K562 (cell line): ENCODE results near the gene IGSF21. TPM values are rescaled to one million over a fixed set of nuclear protein-coding genes. Genes with fewer than 3 reads are reported as not detected.

Experiments used
- ATAC-seq: fragments of 200-7000 bp; cut with Tn5 transposase; 3 replicates; pipeline ENCODE4 v1.9.1; 2020; ENCODE audit warnings: moderate library complexity
- BruUV-seq: library from RNA; stranded (reverse); fragments of 400-500 nt; replicated peaks from 2 replicates; lab custom pipeline; 2021; lab: Mats Ljungman, UMichigan
- CTCF ChIA-PET: fragments of 300-600 bp; formaldehyde crosslinking; extraction: SDS; loops from one replicate; lab custom pipeline; 2021; ENCODE audit warnings: low intra/inter-chr PET ratio; lab: Yijun Ruan, JAX
- POLR2A ChIA-PET: fragments of 300-600, 350-650 bp; sonication (Branson Sonifier 250); formaldehyde crosslinking; extraction: SDS; loops from one replicate; lab custom pipeline; 2021; ENCODE audit warnings: antibody characterized with exemption, inconsistent platforms; lab: Yijun Ruan, JAX
- DNase-seq, 4 experiments: peaks; one replicate each; pipeline versions ENCODE4 v3.0.0 to v3.0.0-alpha.2; 2011 to 2018; ENCODE audit warnings: low spot score in 3 of 4, mixed read lengths in 3 of 4; ENCODE audit errors: extremely low read depth in 1 of 4
- FAIRE-seq: peaks from 2 replicates; lab custom pipeline; 2011; peaks lifted over from hg19 to GRCh38; lab: Jason Lieb, UNC
- H2AFZ ChIP-seq: 2 replicates; pipeline ENCODE4 v1.6.0; 2011; ENCODE audit warnings: low read depth, low read length, control low read depth, inconsistent platforms
- H3K27ac ChIP-seq: fragments of 200-600 bp; 3 replicates; pipeline ENCODE4 v1.8.0; 2011; ENCODE audit warnings: low read depth, mild to moderate bottlenecking, control low read depth, inconsistent platforms, low read length, moderate library complexity, mixed read lengths; ENCODE audit errors: extremely low read depth
- H3K27me3 ChIP-seq, 2 experiments: fragments of 300-600 bp in 1 of 2; 2 replicates in 1 of 2; 3 replicates in 1 of 2; pipeline versions ENCODE4 v1.6.0 to v1.8.0; 2011; ENCODE audit warnings: inconsistent platforms in 2 of 2, low read length in 2 of 2, mild to moderate bottlenecking in 1 of 2, mixed read lengths in 1 of 2, moderate library complexity in 1 of 2; ENCODE audit not compliant: control insufficient read depth in 2 of 2, insufficient read depth in 2 of 2
- H3K36me3 ChIP-seq: fragments of 300-600 bp; 3 replicates; pipeline ENCODE4 v1.8.0; 2011; ENCODE audit warnings: mild to moderate bottlenecking, low read length, inconsistent platforms; ENCODE audit not compliant: control insufficient read depth, insufficient read depth
- H3K4me1 ChIP-seq, 2 experiments: fragments of 200-600 bp in 1 of 2; replicated peaks in 1 of 2; 2 replicates in 1 of 2; 3 replicates in 1 of 2; pipeline versions ENCODE4 v1.5.1 to v1.8.0; 2011; ENCODE audit warnings: inconsistent platforms in 2 of 2, low read length in 2 of 2, mild to moderate bottlenecking in 1 of 2, mixed read lengths in 1 of 2, moderate library complexity in 1 of 2; ENCODE audit not compliant: control insufficient read depth in 2 of 2, insufficient read depth in 2 of 2
- H3K4me2 ChIP-seq: 2 replicates; pipeline ENCODE4 v1.6.1; 2011; ENCODE audit warnings: low read length, control low read depth, inconsistent platforms, mixed read lengths; ENCODE audit not compliant: insufficient read depth
- H3K4me3 ChIP-seq: fragments of 200-600 bp; sonication (generic), shearing (Covaris generic); 2 replicates; pipeline ENCODE4 v1.5.1; 2016; ENCODE audit warnings: control low read depth, inconsistent platforms
- H3K79me2 ChIP-seq: fragments of 200-600 bp; 3 replicates; pipeline ENCODE4 v1.8.0; 2011; ENCODE audit warnings: low read length, inconsistent platforms; ENCODE audit not compliant: control insufficient read depth, insufficient read depth
- H3K9ac ChIP-seq, 2 experiments: 2 replicates each; pipeline versions ENCODE4 v1.6.0 to v1.6.1; 2011; ENCODE audit warnings: low read depth in 2 of 2, low read length in 2 of 2, control low read depth in 1 of 2, inconsistent platforms in 1 of 2, mild to moderate bottlenecking in 1 of 2, mixed read lengths in 1 of 2; ENCODE audit not compliant: insufficient read depth in 1 of 2
- H3K9me1 ChIP-seq: one replicate; pipeline ENCODE4 v1.6.0; 2011; ENCODE audit warnings: inconsistent platforms, mild to moderate bottlenecking, low read length, moderate library complexity; ENCODE audit not compliant: control insufficient read depth, insufficient read depth
- H3K9me3 ChIP-seq: replicated peaks from 2 replicates; pipeline ENCODE4 v1.5.1; 2011; ENCODE audit warnings: low read depth, low read length, inconsistent platforms; ENCODE audit not compliant: control insufficient read depth, insufficient read depth
- H4K20me1 ChIP-seq: replicated peaks from 2 replicates; pipeline ENCODE4 v1.6.1; 2011; ENCODE audit warnings: low read length, inconsistent platforms, mixed read lengths; ENCODE audit not compliant: control insufficient read depth, insufficient read depth
- DMBX1 ChIP-seq: fragments of 250-450 bp; sonication (Bioruptor Pico); IDR thresholded peaks from 2 replicates; pipeline ENCODE4 v1.8.0; 2022; ENCODE audit warnings: inconsistent platforms, mild to moderate bottlenecking, moderate library complexity, borderline replicate concordance
- E4F1 ChIP-seq: fragments of 250-450 bp; sonication (Bioruptor Pico); IDR thresholded peaks from 2 replicates; pipeline ENCODE4 v1.5.0; 2021; ENCODE audit warnings: mild to moderate bottlenecking, borderline replicate concordance
- ETV5 ChIP-seq: sonication (generic); formaldehyde crosslinking; IDR thresholded peaks from 2 replicates; pipeline ENCODE4 v1.4.0; 2020; ENCODE audit warnings: low read depth, mild to moderate bottlenecking, missing genetic modification reagents
- FOXA1 ChIP-seq: fragments of 450-650 bp; IDR thresholded peaks from 2 replicates; pipeline ENCODE4 v1.6.1; 2016; ENCODE audit warnings: mild to moderate bottlenecking, borderline replicate concordance
- JUNB ChIP-seq: fragments of 450-650 bp; formaldehyde crosslinking; conservative IDR thresholded peaks from 2 replicates; pipeline ENCODE4 v1.4.0; 2020; ENCODE audit warnings: mild to moderate bottlenecking
- MTA2 ChIP-seq: fragments of 450-650 bp; IDR thresholded peaks from 2 replicates; pipeline ENCODE4 v1.6.1; 2016; ENCODE audit warnings: low read depth
- NFE2 ChIP-seq: IDR thresholded peaks from 2 replicates; pipeline ENCODE4 v1.6.1; 2014; ENCODE audit warnings: antibody characterized with exemption, low read depth
- NR2C1 ChIP-seq, 2 experiments: fragments of 450-650 bp; IDR thresholded peaks; 2 replicates each; pipeline ENCODE4 v1.6.1; 2017; ENCODE audit warnings: mild to moderate bottlenecking in 2 of 2, antibody characterized with exemption in 1 of 2, inconsistent platforms in 1 of 2, missing compliant biosample characterization in 1 of 2, missing genetic modification characterization in 1 of 2
- PKNOX1 ChIP-seq: fragments of 450-650 bp; IDR thresholded peaks from 2 replicates; pipeline ENCODE4 v1.6.1; 2016
- TEAD1 ChIP-seq, 2 experiments: fragments of 450-650 bp in 1 of 2; sonication (generic) in 1 of 2; formaldehyde crosslinking; IDR thresholded peaks; 2 replicates each; pipeline versions ENCODE4 v1.4.0 to v1.8.0; 2020 to 2022; ENCODE audit warnings: mild to moderate bottlenecking in 2 of 2, missing genetic modification reagents in 1 of 2
- ZKSCAN8 ChIP-seq: fragments of 200-800 bp; sonication (Bioruptor generic); IDR thresholded peaks from 2 replicates; pipeline ENCODE4 v1.6.1; 2016; ENCODE audit warnings: missing genetic modification characterization, missing compliant biosample characterization
- ZNF764 ChIP-seq: fragments of 250-450 bp; sonication (Bioruptor Pico); IDR thresholded peaks from 2 replicates; pipeline ENCODE4 v1.4.0; 2020; ENCODE audit warnings: low read depth, mild to moderate bottlenecking, moderate library complexity
- WGBS: fragments of 100-300 bp; shearing (Covaris generic); methylation state at CpG from one replicate; pipeline ENCODE4 v1.1.6; 2016; ENCODE audit warnings: low coverage, mixed read lengths; ENCODE audit not compliant: insufficient coverage; ENCODE audit errors: missing lambda C conversion rate; 5-methylcytosine and 5-hydroxymethylcytosine counted together
- in situ Hi-C: fragments of 300-500 bp; cut with MboI; formaldehyde crosslinking; loops from 4 replicates; pipeline ENCODE4 v1.15.0; 2018; ENCODE audit warnings: inconsistent platforms, mixed read lengths
- intact Hi-C: fragments of 100-400 bp; cut with micrococcal nuclease; formaldehyde crosslinking; loops from 2 replicates; pipeline ENCODE4 v1.14.2; 2022
- polyA plus RNA-seq, 8 experiments: library from polyadenylated mRNA; depleted of rRNA in 4 of 8; stranded (reverse) in 5 of 8; unstranded in 3 of 8; fragments of >200 nt; fragmentation: Nextera tagmentation in 2 of 8; fragmentation: Illumina TruSeq in 1 of 8; extraction: Ambion mirVana in 2 of 8; extraction: Trizol in 1 of 8; gene quantifications; 2 replicates each; pipeline versions ENCODE4 v1.2.1 to v1.2.3, GENCODE V29; 2011 to 2014; ENCODE audit warnings: inconsistent platforms in 1 of 8, missing spikeins in 1 of 8
- total RNA-seq, 7 experiments: library from RNA; depleted of rRNA in 6 of 7; stranded (reverse); fragments of >200 nt in 6 of 7; fragmentation: Illumina TruSeq in 2 of 7; extraction: Trizol in 2 of 7; gene quantifications; 2 replicates each; pipeline versions ENCODE4 v1.2.1 to v1.2.3, GENCODE V29; 2011 to 2021; ENCODE audit warnings: low replicate concordance in 1 of 7
- TF ChIP-seq, protein P1 (sequence below): fragments of 200-800 bp; sonication (Bioruptor generic); IDR thresholded peaks from 2 replicates; pipeline ENCODE4 v1.6.1; 2017; ENCODE audit warnings: missing genetic modification characterization, missing compliant biosample characterization

IGSF21 gene
- total and polyA plus RNA-seq, 9 of the 15 experiments (the other 6 are each of a cell fraction or from before 2014, with no cell fraction given), result not detected

- ATAC-seq (peak; percentile 70), DNase-seq (peak in 2 of 4 experiments; percentile 57 to 69), FAIRE-seq (peak; percentile 77)
- Histone ChIP-seq H3K4me3 (no peak overlapping the region), H3K79me2 (no peaks in the 10 kb centered on the region), H3K9me3 (peaks cover 19% of the 10 kb centered on the region), H3K9me1 (no peaks in the 10 kb centered on the region), H3K27me3 (no peaks in the 10 kb centered on the region; a peak in 1 of 5 replicates), H2AFZ (0 out of 2 replicates have a peak overlapping the region, but pooled peaks have one; percentile 22), H3K27ac (peak overlapping the region; percentile 44), H3K36me3 (no peaks in the 10 kb centered on the region), H3K9ac (no peak overlapping the region), H3K4me2 (peak overlapping the region; percentile 48), H4K20me1 (no peaks in the 10 kb centered on the region), H3K4me1 (peaks cover 12 to 53% of the 10 kb centered on the region in 2 experiments; a peak in 4 of 5 replicates)
- in situ Hi-C loops, result no loop called here
- ChIA-PET CTCF (no interaction called here), POLR2A (interaction anchor here (0.6 to 0.7 kb wide), 2 partner anchors 12 to 62 kb away, joined by 3 read pairs; no protein-coding TSS in a partner anchor)
- BruUV-seq, result no TSS peak
- 6% methylated on average over 4 of the region's 4 CpGs for WGBS
- intact Hi-C loops, result no loop called here
- TF ChIP-seq E4F1 (no peak), ZNF764 (CRISPR knock-in tag) (no peak), NR2C1 (IDR thresholded peaks at IDR 0.05) (0 out of 2 replicates have a peak, but pooled peaks have one; percentile 17), NR2C1 (tag; IDR thresholded peaks at IDR 0.05) (peak; percentile 81), DMBX1 (CRISPR knock-in tag) (peak; percentile 39; the same call in 1 of the 2 replicates), FOXA1 (no peak), MTA2 (peak; percentile 33; the same call in 1 of the 2 replicates), NFE2 (no peak), JUNB (CRISPR knock-in tag) (no peak), PKNOX1 (peak; percentile 22; the same call in 1 of the 2 replicates), TEAD1 (CRISPR knock-in tag; IDR thresholded peaks at IDR 0.05) (peak in 1 of 2 experiments; percentile 64; a peak in 1 of 4 replicates), ZKSCAN8 (CRISPR knock-in tag) (peak; percentile 42; the same call in 1 of the 2 replicates), ETV5 (peak; percentile 91)
- TF ChIP-seq, protein P1, sequence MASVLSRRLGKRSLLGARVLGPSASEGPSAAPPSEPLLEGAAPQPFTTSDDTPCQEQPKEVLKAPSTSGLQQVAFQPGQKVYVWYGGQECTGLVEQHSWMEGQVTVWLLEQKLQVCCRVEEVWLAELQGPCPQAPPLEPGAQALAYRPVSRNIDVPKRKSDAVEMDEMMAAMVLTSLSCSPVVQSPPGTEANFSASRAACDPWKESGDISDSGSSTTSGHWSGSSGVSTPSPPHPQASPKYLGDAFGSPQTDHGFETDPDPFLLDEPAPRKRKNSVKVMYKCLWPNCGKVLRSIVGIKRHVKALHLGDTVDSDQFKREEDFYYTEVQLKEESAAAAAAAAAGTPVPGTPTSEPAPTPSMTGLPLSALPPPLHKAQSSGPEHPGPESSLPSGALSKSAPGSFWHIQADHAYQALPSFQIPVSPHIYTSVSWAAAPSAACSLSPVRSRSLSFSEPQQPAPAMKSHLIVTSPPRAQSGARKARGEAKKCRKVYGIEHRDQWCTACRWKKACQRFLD (CRISPR knock-in tag), result peak; percentile 68
Measured at GRCh38 chr1:18412882-18413353, 305.3 kb downstream of the IGSF21 start.
